ENCODE measurements around the gene RAI2. TPM values are rescaled to one million over a fixed set of nuclear protein-coding genes. Genes with fewer than 3 reads are reported as not detected.

The RAI2 gene
- 5.7 and 7.9 TPM in 2 replicates for total RNA-seq (ENCODE audit: low replicate concordance)
- long read RNA-seq: 0 reads

DNA sequence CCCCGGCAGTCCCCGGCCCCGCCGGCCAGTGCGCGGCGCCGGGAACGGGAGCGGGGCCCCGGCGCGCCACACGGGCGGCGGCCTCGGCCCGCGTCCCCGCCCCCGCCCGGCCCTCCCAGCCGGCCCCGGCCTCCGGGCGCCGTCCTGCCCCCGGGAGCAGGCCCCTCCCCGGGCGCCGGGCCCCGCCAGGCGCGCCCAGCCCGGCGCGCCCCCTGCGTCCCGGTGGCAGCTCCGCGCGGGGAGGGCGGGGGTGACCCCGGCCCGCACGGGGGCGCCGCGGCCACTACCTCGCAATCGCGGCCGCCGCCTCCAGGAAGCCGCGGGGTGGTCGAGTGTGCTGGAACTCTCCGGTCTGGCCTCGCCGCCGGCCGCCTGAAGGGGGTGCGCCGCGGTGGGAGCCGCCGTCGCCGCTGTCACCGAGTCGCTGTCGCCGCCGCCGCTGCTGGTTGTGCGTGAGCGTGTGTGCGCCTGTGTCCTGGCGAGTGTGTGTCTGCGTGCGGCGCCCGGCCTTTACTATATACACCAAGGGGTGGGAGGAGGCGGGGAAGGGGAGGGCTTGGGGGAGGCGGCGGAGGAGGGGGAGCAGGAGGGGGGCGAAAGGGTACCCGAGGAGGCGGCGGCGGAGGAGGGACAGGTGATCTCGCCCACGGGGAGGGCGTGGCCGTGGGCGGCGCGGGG lies at the start of gene RAI2:
Gene RAI2, minus strand, starts transcription at position 488 of the 678 bp plus-strand sequence. CDS start 59,288 bp downstream, outside the sequence.
- no peaks in the 10 kb centered on the region for H3K36me3 Mint-ChIP-seq
- H3K27ac Mint-ChIP-seq: peak within 1 kb of the TSS; percentile 77
- DNase-seq (ENCODE audit: extremely low spot score, unreplicated experiment): no peak
- H3K27me3 Mint-ChIP-seq: peaks cover 85% of the 10 kb centered on the region
- no peaks in the 10 kb centered on the region for H3K9me3 Mint-ChIP-seq
- H3K4me3 Mint-ChIP-seq: peak within 1 kb of the TSS; percentile 90
- peak; percentile 43 for TF ChIP-seq CTCF (conservative IDR thresholded peaks at IDR 0.05)
- peaks cover 10% of the 10 kb centered on the region for H3K4me1 Mint-ChIP-seq (ENCODE audit: unreplicated experiment)

DNA sequence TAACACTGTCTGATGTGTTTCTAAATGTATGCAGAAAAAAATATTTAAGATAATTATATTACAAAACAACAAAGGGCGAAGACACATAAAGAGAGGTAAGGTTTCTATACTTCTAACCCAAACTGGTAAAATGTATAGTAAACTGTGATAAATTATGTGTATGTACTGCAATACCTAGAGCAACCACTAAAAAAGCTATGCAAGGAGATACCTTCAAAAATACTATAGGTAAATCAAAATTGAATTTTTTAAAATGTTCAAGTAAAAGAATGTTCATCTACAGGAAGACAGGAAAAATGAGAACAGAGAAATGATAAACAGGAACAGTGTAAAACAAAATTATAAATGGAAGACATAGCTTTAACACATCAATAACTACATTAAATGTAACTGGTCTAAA lies 27.3 kb upstream of the RAI2 start:
- Mint-ChIP-seq H3K4me3 (no peak overlapping the region), H3K27me3 (no peaks in the 10 kb centered on the region), H3K36me3 (no peaks in the 10 kb centered on the region), H3K27ac (no peak overlapping the region), H3K4me1 (ENCODE audit: unreplicated experiment) (no peaks in the 10 kb centered on the region), H3K9me3 (no peaks in the 10 kb centered on the region)
- TF ChIP-seq CTCF (conservative IDR thresholded peaks at IDR 0.05): peak; percentile 61
- DNase-seq (ENCODE audit: extremely low spot score, unreplicated experiment): no peak

- Mint-ChIP-seq H3K9me3 (no peaks in the 10 kb centered on the region), H3K27me3 (no peaks in the 10 kb centered on the region), H3K27ac (no peak overlapping the region), H3K4me1 (ENCODE audit: unreplicated experiment) (no peaks in the 10 kb centered on the region), H3K4me3 (no peak overlapping the region), H3K36me3 (no peaks in the 10 kb centered on the region)
- TF ChIP-seq CTCF (conservative IDR thresholded peaks at IDR 0.05): no peak
- no peak for DNase-seq (ENCODE audit: extremely low spot score, unreplicated experiment)
Observed at GRCh38 chrX:17882680-17883079, 21.6 kb upstream of the RAI2 start.

DNA sequence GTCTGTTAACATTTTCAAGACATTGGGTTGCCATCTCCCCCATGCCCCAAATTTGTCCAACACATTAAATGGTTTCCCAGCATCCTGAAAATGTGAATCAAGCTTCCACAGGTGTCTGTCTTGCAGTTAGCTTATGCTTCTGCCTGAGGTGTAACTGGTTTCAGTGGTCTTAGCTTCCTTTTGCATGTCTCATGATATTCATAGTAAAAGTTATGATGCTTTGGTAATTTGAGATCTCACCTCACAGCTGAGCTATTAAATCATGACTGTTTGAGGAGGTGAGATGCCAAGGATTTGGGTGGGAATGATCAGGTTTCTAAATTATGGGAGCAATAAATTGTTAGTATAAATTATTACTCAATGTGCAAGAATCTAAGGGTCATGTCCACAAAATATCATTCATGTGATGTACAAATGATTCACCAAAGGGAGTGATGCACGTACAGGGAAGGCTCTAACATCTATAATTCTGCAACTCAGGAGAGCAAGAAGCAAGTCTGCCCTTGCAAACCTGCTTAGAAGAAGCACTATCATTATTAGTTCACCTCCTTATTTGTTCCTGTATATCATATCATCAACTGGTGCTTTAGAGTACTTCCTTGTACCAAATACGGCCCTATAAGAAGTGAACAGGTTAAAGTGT lies 17.1 kb upstream of the RAI2 start:
- peaks cover 3% of the 10 kb centered on the region for H3K9me3 Mint-ChIP-seq
- DNase-seq (ENCODE audit: extremely low spot score, unreplicated experiment): no peak

DNA sequence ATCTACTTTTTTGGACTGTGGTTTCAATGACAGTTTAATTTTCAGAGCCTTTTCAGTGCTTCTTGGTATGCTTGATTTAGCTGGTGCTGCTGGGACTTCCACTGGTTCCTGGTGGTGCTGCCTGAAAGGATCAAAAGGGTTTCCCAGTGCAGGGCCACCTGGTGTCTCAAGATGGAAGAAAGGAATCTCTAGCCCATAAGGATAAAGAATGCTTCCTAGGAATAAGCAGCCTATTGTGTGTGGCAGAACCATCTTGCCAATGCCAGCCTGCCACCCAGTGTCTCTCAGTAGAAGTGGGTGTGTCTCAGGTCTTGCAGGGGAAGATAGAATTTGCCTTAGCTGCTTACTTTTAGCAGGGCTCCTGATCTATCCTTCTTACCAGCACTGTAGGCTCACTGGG lies 15.0 kb upstream of the RAI2 start:
- no peak for DNase-seq (ENCODE audit: extremely low spot score, unreplicated experiment)
- H3K9me3 Mint-ChIP-seq: peaks cover 3% of the 10 kb centered on the region
- H3K36me3 Mint-ChIP-seq: no peaks in the 10 kb centered on the region
- no peak overlapping the region for H3K27ac Mint-ChIP-seq
- no peak for TF ChIP-seq CTCF (conservative IDR thresholded peaks at IDR 0.05)
- no peaks in the 10 kb centered on the region for H3K4me1 Mint-ChIP-seq (ENCODE audit: unreplicated experiment)
- H3K4me3 Mint-ChIP-seq: no peak overlapping the region
- H3K27me3 Mint-ChIP-seq: no peaks in the 10 kb centered on the region

More for the DNA sequence above, 17.1 kb upstream of the RAI2 start:
- no peaks in the 10 kb centered on the region for H3K4me1 Mint-ChIP-seq (ENCODE audit: unreplicated experiment)
- TF ChIP-seq CTCF (conservative IDR thresholded peaks at IDR 0.05): no peak
- H3K27ac Mint-ChIP-seq: no peak overlapping the region
- H3K27me3 Mint-ChIP-seq: no peaks in the 10 kb centered on the region
- H3K4me3 Mint-ChIP-seq: no peak overlapping the region
- H3K36me3 Mint-ChIP-seq: no peaks in the 10 kb centered on the region
